Uterus (tissue), 2 donors: ENCODE data around the gene LYRM7.

ENCODE experiments used
- POLR2A ChIP-seq, 2 donors: fragments of 450-650 bp; IDR thresholded peaks; one replicate each; pipeline ENCODE4 v1.6.1; 2016; ENCODE audit warnings: antibody characterized with exemption in 2 of 2, mild to moderate bottlenecking in 1 of 2, moderate library complexity in 1 of 2
- TF ChIP-seq, protein P1 (sequence below), 4 experiments: fragments of 200-600 bp in 2 of 4; fragments of 450-650 bp in 2 of 4; sonication (generic) in 2 of 4; IDR thresholded peaks; one replicate each; pipeline ENCODE4 v1.5.1; 2016 to 2019; ENCODE audit warnings: antibody characterized with exemption in 4 of 4, mild to moderate bottlenecking in 2 of 4, moderate library complexity in 1 of 4

DNA sequence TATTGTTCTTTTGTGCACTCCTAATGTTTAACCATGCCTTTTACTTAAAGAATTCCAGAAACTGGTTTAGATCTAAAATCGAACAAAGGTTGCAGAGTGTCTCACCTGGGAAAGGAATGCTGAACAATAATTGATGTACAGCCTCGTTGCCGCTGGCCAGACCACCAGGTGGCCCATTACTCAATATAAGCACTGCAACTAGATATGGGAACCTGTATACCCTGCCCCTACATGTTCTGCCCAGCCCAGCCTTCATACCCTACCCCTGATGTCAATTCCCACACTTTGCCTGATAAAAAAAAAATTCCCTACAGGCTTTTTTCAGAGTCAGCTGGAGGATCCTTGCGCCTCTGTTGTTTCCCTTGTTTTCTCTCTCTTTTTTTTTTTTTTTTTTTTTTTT lies 19.5 kb upstream of the LYRM7 start:
- TF ChIP-seq POLR2A (IDR thresholded peaks at IDR 0.05), result no peak
- TF ChIP-seq, protein P1, sequence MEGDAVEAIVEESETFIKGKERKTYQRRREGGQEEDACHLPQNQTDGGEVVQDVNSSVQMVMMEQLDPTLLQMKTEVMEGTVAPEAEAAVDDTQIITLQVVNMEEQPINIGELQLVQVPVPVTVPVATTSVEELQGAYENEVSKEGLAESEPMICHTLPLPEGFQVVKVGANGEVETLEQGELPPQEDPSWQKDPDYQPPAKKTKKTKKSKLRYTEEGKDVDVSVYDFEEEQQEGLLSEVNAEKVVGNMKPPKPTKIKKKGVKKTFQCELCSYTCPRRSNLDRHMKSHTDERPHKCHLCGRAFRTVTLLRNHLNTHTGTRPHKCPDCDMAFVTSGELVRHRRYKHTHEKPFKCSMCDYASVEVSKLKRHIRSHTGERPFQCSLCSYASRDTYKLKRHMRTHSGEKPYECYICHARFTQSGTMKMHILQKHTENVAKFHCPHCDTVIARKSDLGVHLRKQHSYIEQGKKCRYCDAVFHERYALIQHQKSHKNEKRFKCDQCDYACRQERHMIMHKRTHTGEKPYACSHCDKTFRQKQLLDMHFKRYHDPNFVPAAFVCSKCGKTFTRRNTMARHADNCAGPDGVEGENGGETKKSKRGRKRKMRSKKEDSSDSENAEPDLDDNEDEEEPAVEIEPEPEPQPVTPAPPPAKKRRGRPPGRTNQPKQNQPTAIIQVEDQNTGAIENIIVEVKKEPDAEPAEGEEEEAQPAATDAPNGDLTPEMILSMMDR (IDR thresholded peaks at IDR 0.05), result no peak
